HUES64 (cell line): ENCODE data around the gene ALX4.

Experiments
- H3K27ac ChIP-seq: 2 replicates; pipeline ENCODE4 v1.7.0; 2013; ENCODE audit warnings: low read depth, low read length, inconsistent platforms
- H3K27me3 ChIP-seq: 2 replicates; pipeline ENCODE4 v1.6.1; 2013; ENCODE audit warnings: mild to moderate bottlenecking, low read length; ENCODE audit not compliant: insufficient read depth
- H3K36me3 ChIP-seq: 2 replicates; pipeline ENCODE4 v1.6.1; 2013; ENCODE audit warnings: mild to moderate bottlenecking, low read length; ENCODE audit not compliant: insufficient read depth
- H3K4me1 ChIP-seq: 2 replicates; pipeline ENCODE4 v1.6.1; 2013; ENCODE audit warnings: mild to moderate bottlenecking, low read length, moderate library complexity; ENCODE audit not compliant: insufficient read depth
- H3K4me3 ChIP-seq: 2 replicates; pipeline ENCODE4 v1.5.1; 2013; ENCODE audit warnings: mild to moderate bottlenecking, low read length, moderate library complexity
- H3K9ac ChIP-seq: 2 replicates; pipeline ENCODE4 v1.6.1; 2013; ENCODE audit warnings: mild to moderate bottlenecking, low read depth, low read length
- H3K9me3 ChIP-seq: 2 replicates; pipeline ENCODE4 v1.6.1; 2013; ENCODE audit warnings: low read depth, low read length; ENCODE audit not compliant: insufficient read depth
- WGBS: fragments of 150-250, 120-280 bp; methylation state at CpG from one replicate; pipeline ENCODE4 v1.1.7; 2013; ENCODE audit warnings: missing lambda C conversion rate; 5-methylcytosine and 5-hydroxymethylcytosine counted together

The ALX4 gene

DNA sequence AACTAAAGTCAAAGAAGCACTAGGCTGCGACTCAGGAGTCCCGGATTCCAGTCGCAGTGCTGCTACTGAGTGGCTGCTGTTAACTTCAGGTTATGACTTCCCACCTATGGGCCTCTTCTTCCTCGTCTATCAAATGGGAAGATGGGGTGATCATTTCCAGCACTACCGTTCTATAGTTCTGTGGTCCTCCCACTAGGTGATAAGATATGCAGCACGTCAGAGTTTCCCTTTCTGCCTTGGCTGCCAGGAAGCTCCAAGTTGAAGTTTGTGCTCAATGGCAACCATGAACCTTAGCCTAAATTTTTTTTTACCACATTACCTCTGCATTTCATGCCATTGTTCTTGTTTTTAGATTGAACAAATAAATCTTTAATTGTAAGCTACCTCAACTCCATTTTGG is 38.7 kb downstream of the ALX4 start:
- Histone ChIP-seq H3K4me1 (no peaks in the 10 kb centered on the region), H3K27me3 (no peaks in the 10 kb centered on the region), H3K27ac (no peak overlapping the region), H3K36me3 (no peaks in the 10 kb centered on the region), H3K9ac (no peak overlapping the region), H3K4me3 (no peak overlapping the region), H3K9me3 (no peaks in the 10 kb centered on the region)
- WGBS = 96% methylated on average over 6 of the region's 6 CpGs

DNA sequence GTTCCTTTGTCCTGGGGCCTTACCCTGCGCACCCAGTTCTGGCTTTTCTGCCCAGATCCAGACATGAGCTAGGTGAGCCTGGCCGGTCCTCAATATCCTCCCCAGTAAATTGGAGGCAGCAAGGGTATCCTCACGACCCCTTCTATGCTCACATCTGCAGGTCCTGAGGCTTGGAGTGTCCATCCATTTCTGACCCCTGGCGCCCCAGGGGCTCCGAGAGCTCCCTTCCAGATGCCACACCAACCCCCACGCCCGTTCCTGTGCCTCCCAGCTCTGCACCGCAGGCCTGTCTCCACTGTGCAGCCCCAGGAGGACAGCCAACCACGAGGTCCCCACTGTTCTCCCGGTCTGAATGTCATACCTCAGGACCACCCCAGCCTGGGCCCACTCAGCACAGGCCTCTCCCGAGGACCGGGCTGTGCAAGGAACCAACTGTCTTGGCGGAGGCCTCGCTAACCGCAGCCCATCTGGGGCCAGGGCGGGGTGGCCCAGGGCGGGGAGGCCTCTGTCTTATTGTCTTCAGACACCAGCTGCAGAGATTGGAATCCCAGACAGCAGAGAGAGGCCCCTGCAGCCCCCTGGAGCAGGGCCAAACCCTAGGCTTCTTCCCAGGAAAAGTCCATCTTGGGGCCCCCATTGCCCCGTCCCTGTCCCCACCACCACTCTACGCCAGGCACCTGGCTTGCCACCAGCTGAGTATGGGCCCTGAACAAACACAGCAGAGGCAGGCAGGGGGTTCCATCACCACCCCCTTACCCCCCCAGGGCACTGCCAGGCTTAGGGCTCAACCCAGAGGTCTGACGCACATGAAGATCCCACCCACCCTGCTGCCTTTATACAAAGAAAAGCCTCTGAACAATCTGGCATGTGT is 39.3 kb downstream of the ALX4 start:
- H3K27me3 ChIP-seq = no peaks in the 10 kb centered on the region
- 94% methylated on average over 20 of the region's 20 CpGs for WGBS
- no peaks in the 10 kb centered on the region for H3K36me3 ChIP-seq
- H3K4me1 ChIP-seq = no peaks in the 10 kb centered on the region
- H3K27ac ChIP-seq = no peak overlapping the region
- H3K9ac ChIP-seq = no peak overlapping the region
- H3K4me3 ChIP-seq = no peak overlapping the region
- no peaks in the 10 kb centered on the region for H3K9me3 ChIP-seq

DNA sequence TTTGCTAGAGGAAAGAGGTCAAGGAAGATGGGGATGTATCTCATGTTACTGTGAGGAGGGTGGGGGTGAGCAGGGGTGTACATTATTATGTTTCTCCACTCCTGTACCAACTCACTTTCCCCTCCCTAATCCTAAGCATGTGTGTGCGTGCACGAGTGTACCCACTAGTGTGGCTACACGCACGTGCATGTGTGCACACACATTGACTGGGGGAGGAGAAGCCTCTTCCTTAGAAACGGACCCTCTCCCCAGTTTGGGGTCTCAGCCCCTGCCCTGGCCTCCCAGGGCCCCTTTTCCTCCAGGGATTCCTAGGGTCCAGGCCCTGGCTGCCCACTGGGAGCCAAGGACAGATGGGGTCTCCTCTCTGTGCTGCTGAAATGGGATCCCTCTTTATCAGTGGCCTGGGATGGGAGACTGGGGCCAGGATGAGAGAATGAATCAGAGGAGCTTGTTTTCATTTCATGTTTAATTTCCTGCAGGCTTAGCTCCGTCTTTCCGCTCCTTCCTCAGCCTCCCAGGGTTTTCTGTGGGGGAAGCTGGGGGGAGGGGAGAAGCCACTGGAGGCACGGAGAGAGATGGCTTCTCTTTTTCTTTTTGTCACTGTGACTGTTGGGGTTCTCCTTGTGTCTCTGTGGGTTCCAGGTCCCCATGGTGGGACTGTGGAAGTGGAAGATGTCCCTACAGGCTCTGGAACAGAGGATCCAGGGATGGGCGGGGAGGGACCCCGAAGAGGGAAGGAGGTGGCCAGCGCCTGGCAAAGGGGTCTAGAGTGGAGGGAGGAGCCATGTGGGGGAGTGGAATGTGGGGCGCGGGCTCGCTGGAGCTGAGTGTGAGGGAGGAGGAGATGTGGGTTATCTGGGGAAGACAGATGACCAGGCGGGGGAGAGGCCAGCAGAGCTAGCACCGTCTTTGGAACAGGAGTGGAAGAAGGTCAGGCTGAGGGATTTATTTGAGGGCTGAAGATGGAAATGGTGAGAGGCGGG is 40.3 kb downstream of the ALX4 start:
- Histone ChIP-seq H3K9ac (no peak overlapping the region), H3K27ac (no peak overlapping the region), H3K4me1 (no peaks in the 10 kb centered on the region), H3K36me3 (no peaks in the 10 kb centered on the region), H3K9me3 (no peaks in the 10 kb centered on the region), H3K27me3 (no peaks in the 10 kb centered on the region), H3K4me3 (no peak overlapping the region)
- WGBS = 84% methylated on average over 17 of the region's 17 CpGs

DNA sequence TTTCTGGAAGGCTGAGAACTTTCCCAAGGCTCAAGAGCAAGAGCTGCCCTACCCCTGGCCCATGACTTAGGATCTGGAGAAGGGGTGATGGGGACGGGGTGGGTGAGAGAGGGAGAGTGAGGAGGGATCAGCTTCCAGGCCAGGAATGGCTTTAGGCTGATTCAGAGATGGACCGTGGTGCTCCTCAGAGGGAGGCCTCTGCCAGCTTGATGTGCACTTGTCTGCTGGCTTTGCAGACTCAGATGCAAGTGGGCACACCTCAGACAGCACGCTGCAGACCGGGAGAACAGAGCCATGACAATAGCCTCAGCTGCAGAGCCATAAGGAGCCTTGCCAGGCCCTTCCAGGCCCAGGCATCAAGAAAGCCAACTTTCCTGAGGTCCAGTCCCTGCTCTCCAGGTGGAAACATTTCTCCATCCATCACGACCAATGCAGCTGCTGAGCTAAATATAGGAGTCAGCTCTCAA is 41.3 kb downstream of the ALX4 start:
- Histone ChIP-seq H3K9me3 (no peaks in the 10 kb centered on the region), H3K4me3 (no peak overlapping the region), H3K27ac (no peak overlapping the region), H3K27me3 (no peaks in the 10 kb centered on the region), H3K36me3 (no peaks in the 10 kb centered on the region), H3K4me1 (no peaks in the 10 kb centered on the region), H3K9ac (no peak overlapping the region)
- 91% methylated on average over 5 of the region's 5 CpGs for WGBS

DNA sequence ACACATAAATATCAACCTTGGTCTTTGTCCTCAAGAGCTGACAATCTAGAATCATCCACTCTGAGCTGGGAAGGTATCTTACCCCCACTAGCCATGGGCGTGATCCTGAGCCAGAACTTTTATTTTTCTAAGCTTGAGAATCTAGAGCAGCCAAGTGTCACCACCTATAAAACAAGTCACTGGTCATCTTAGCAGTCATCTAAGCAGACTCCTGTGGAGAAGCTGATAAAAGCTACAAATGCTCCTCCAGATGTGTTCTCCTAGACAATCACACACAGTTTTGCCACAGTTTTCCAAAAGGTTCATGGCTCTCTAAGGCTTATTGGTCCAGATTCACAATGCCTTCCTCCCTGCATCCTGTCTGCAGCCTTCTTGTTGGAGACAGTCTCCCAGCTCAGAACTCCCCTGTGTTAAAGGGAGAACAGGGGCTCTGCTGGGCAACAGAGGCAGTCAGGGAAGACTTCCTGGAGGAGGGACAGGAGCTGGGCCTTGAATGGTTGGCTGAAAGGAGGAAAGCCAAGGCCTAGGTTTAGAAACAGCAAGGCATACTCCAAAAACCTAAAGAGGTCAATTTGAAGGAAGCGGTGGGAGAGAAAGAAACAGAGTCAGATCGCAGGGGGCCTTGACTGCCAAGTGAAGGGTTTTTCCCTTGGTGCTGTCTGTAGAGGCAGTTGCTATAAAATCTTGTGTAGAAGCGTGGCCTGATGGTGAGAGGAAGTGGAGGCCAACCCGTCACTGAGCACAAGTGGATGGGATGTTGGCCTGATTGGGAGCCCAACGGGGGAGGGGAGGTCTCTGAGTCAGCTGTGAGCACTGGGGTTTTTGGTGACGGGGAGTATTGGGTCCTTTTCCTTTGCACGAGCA is 42.0 kb downstream of the ALX4 start:
- 88% methylated on average over 8 of the region's 8 CpGs for whole genome bisulfite sequencing

DNA sequence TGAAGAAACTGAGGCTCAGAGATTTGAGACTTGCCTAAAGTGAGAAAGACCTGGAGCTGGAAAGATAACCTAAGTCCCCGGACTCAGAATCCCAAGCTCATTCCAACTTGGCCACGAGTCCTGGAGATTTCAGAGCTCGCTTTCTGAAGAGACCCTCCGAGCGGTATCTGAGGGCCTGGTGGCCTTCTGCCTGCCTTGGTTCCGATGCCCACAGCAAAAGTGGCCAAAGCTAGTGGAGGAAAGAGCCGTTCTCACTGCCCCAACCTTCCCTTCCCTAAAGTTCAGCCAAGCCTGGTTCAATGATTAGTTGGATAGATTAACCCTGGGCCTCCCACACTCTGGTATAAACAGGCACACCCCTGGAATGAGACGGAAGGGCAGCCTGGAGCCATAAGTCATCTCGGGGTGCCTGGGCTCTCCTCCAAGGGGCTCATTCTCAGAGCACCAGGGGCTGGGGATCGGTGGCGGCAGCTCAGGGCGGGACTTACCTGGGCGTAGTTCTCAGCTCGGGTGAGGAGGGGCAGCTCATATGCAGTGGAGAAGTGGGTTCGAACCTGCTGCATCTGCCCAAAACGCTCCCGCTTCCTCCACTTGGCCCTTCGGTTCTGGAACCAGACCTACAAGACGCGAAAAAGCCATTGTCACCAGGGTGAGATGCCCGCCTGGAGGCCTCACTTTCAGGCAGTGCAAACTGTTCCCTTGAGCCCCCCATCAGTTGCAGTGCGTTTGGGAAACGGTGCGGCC is 42.8 kb downstream of the ALX4 start:
- WGBS = 95% methylated on average over 24 of the region's 24 CpGs
- Histone ChIP-seq H3K36me3 (no peaks in the 10 kb centered on the region), H3K4me1 (no peaks in the 10 kb centered on the region), H3K4me3 (no peak overlapping the region), H3K27me3 (no peaks in the 10 kb centered on the region), H3K27ac (no peak overlapping the region), H3K9ac (no peak overlapping the region), H3K9me3 (no peaks in the 10 kb centered on the region)

More for the DNA sequence above, 42.0 kb downstream of the ALX4 start:
- Histone ChIP-seq H3K36me3 (no peaks in the 10 kb centered on the region), H3K4me3 (no peak overlapping the region), H3K4me1 (no peaks in the 10 kb centered on the region), H3K9ac (no peak overlapping the region), H3K27ac (no peak overlapping the region), H3K27me3 (no peaks in the 10 kb centered on the region), H3K9me3 (no peaks in the 10 kb centered on the region)

DNA sequence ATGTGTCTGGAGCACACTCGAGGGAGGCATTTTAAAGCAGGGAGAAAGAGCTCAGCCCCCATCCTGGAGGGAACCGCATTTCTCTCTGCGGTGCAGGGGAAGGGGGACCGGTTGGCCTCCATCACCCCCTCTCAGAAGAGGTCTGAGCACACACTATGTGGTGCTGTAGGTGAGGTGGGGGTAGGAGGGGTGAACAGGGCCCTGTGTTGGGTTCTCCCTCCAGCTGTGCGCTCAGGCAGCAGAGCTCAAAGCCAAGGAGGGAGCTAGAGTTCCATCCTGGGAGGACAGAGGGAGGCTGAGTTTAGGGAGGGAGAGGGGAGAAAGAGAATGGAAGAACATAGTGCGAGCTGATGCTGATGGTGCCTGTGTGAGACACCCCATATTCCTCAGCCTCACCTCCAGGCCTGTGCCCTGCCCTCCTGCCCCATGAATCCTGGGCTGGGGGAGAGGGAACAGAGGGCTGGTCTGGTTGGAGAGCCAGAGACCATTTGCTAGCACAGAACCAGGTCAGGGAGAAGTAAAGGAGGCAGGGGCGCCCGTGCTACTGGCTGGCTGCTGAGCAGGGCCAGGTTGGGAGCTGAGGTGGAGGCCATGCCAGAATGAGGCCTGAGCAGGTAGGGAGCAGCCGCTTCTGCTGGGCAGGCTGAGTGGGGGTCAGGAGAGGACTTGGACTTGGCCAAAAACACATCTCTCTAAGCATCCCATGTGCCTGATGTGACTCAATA is 43.7 kb downstream of the ALX4 start:
- Histone ChIP-seq H3K9ac (no peak overlapping the region), H3K9me3 (no peaks in the 10 kb centered on the region), H3K4me3 (no peak overlapping the region), H3K36me3 (no peaks in the 10 kb centered on the region), H3K27me3 (no peaks in the 10 kb centered on the region), H3K27ac (no peak overlapping the region), H3K4me1 (no peaks in the 10 kb centered on the region)
- 65% methylated on average over 8 of the region's 9 CpGs for WGBS

DNA sequence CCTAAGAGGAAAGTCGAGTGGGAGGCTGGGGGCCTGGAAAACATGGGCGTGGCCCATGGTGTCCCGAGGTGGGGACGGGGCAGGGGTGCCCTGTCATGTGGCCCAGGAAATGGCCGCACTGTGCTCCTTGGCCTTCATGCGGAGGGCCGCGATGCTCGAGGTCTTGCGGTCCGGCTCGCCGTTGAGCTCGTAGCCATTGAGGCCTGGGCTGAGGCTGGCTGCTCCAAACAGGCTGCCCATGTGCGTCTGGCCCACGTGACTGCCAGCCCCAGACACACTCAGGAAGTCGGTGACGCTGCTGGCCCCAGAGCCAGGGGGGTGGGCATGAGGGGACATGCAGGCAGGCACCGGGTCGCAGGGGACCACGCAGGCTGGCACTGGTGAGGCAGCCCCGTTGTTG is 45.2 kb downstream of the ALX4 start:
- H3K4me1 ChIP-seq = no peaks in the 10 kb centered on the region
- no peaks in the 10 kb centered on the region for H3K36me3 ChIP-seq
- no peak overlapping the region for H3K9ac ChIP-seq
- H3K9me3 ChIP-seq = no peaks in the 10 kb centered on the region
- H3K27ac ChIP-seq = no peak overlapping the region
- H3K27me3 ChIP-seq = no peaks in the 10 kb centered on the region
- 92% methylated on average over 22 of the region's 22 CpGs for WGBS
- H3K4me3 ChIP-seq = no peak overlapping the region

DNA sequence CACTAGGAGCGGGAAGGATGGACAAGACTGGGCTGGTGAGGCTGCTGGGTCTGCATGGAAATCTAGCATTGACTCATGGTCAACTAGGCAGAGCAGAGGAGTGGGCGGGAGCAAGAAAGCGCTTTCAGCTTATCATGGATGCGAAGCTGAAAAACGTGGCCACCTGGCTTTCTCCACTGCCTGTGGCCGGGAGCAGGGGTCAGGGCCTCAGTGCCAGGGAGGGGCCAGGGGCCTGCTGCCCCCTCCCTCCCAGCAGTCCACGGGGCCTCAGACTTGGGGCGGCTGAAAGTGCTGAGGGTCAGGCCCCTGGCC is 45.5 kb downstream of the ALX4 start:
- H3K9me3 ChIP-seq = no peaks in the 10 kb centered on the region
- H3K36me3 ChIP-seq = no peaks in the 10 kb centered on the region
- no peaks in the 10 kb centered on the region for H3K4me1 ChIP-seq
- 82% methylated on average over 8 of the region's 8 CpGs for whole genome bisulfite sequencing
- no peak overlapping the region for H3K27ac ChIP-seq
- no peak overlapping the region for H3K9ac ChIP-seq
- H3K27me3 ChIP-seq = no peaks in the 10 kb centered on the region
- no peak overlapping the region for H3K4me3 ChIP-seq
